GM23338 (cell line): ENCODE measurements around the gene HOATZ. TPM values are rescaled to one million over a fixed set of nuclear protein-coding genes. Genes with fewer than 3 reads are reported as not detected.

ENCODE experiments used
- ATAC-seq: fragments of 200-7000 bp; cut with Tn5 transposase; 3 replicates; pipeline ENCODE4 v1.9.1; 2020
- DNase-seq: peaks from one replicate; pipeline ENCODE4 v3.0.0-alpha.2; 2015; ENCODE audit warnings: low spot score
- H2AFZ ChIP-seq: fragments of 200-600 bp; sonication (generic); 2 replicates; pipeline ENCODE4 v1.8.0; 2016; ENCODE audit warnings: antibody characterized with exemption, mild to moderate bottlenecking, moderate library complexity
- H3F3A ChIP-seq: fragments of 200-600 bp; sonication (generic); replicated peaks from 2 replicates; pipeline ENCODE4 v1.8.0; 2017; ENCODE audit warnings: antibody characterized with exemption, mixed run types, low read depth
- H3K27ac ChIP-seq: fragments of 200-600 bp; sonication (generic); 2 replicates; pipeline ENCODE4 v1.6.1; 2016; ENCODE audit warnings: low read depth
- H3K27me3 ChIP-seq: fragments of 200-600 bp; sonication (generic); 2 replicates; pipeline ENCODE4 v1.8.0; 2016; ENCODE audit warnings: mild to moderate bottlenecking, mixed run types, moderate library complexity; ENCODE audit not compliant: insufficient read depth
- H3K36me3 ChIP-seq: fragments of 200-600 bp; sonication (generic); 2 replicates; pipeline ENCODE4 v1.8.0; 2016; ENCODE audit warnings: mild to moderate bottlenecking; ENCODE audit not compliant: insufficient read depth
- H3K4me1 ChIP-seq: fragments of 200-600 bp; sonication (generic); 2 replicates; pipeline ENCODE4 v1.8.0; 2016; ENCODE audit warnings: mild to moderate bottlenecking, moderate library complexity; ENCODE audit not compliant: insufficient read depth
- H3K4me2 ChIP-seq: fragments of 200-600 bp; sonication (generic); 2 replicates; pipeline ENCODE4 v1.7.1; 2017; ENCODE audit warnings: mixed run types
- H3K4me3 ChIP-seq: fragments of 200-600 bp; sonication (generic); 2 replicates; pipeline ENCODE4 v1.6.1; 2016; ENCODE audit warnings: mixed run types
- H3K79me2 ChIP-seq: fragments of 200-600 bp; sonication (generic); replicated peaks from 2 replicates; pipeline ENCODE4 v1.8.0; 2017; ENCODE audit warnings: mild to moderate bottlenecking; ENCODE audit not compliant: insufficient read depth
- H3K9me2 ChIP-seq: fragments of 200-600 bp; sonication (generic); 2 replicates; pipeline ENCODE4 v1.8.0; 2017; ENCODE audit not compliant: insufficient read depth
- H4K20me1 ChIP-seq: fragments of 200-600 bp; sonication (generic); replicated peaks from 2 replicates; pipeline ENCODE4 v1.8.0; 2017; ENCODE audit warnings: mild to moderate bottlenecking; ENCODE audit not compliant: insufficient read depth
- H3K27ac Mint-ChIP-seq: 2 replicates; pipeline ENCODE4 v1.8.0; 2020; ENCODE audit warnings: inconsistent platforms, mild to moderate bottlenecking, moderate library complexity, mixed read lengths
- H3K27me3 Mint-ChIP-seq: 3 replicates; pipeline ENCODE4 v1.8.0; 2022; ENCODE audit warnings: low read depth, mild to moderate bottlenecking, moderate library complexity, mixed read lengths, inconsistent platforms; ENCODE audit not compliant: insufficient read depth, poor library complexity
- H3K36me3 Mint-ChIP-seq: 3 replicates; pipeline ENCODE4 v1.8.0; 2021; ENCODE audit warnings: low read depth, mild to moderate bottlenecking, inconsistent platforms, moderate library complexity, mixed read lengths
- H3K4me1 Mint-ChIP-seq: 3 replicates; pipeline ENCODE4 v1.8.0; 2020; ENCODE audit warnings: mild to moderate bottlenecking, inconsistent platforms, mixed read lengths
- H3K4me3 Mint-ChIP-seq: 3 replicates; pipeline ENCODE4 v1.8.0; 2021; ENCODE audit warnings: moderate library complexity, mild to moderate bottlenecking, inconsistent platforms, mixed read lengths
- H3K9me3 Mint-ChIP-seq: 3 replicates; pipeline ENCODE4 v1.8.0; 2020; ENCODE audit warnings: moderate library complexity, mild to moderate bottlenecking, inconsistent platforms, mixed read lengths
- CREB1 ChIP-seq: fragments of 250-450 bp; sonication (Bioruptor Pico); IDR thresholded peaks from 2 replicates; pipeline ENCODE4 v1.5.0; 2020; ENCODE audit warnings: low read depth, mild to moderate bottlenecking, moderate library complexity
- EZH2 ChIP-seq: fragments of 200-600 bp; sonication (generic); IDR thresholded peaks from one replicate; pipeline ENCODE4 v1.8.0; 2017; ENCODE audit warnings: antibody characterized with exemption, mild to moderate bottlenecking, low read depth; ENCODE audit not compliant: unreplicated experiment
- JUNB ChIP-seq: IDR thresholded peaks from one replicate; pipeline ENCODE4 v1.6.1; 2016; ENCODE audit warnings: antibody characterized with exemption; ENCODE audit not compliant: unreplicated experiment
- NANOG ChIP-seq: IDR thresholded peaks from 2 replicates; pipeline ENCODE4 v1.6.1; 2016; ENCODE audit warnings: antibody characterized with exemption, borderline replicate concordance
- POLR2AphosphoS5 ChIP-seq: IDR thresholded peaks from 2 replicates; pipeline ENCODE4 v1.6.1; 2016; ENCODE audit warnings: antibody characterized with exemption, low read depth
- STAT1 ChIP-seq: IDR thresholded peaks from one replicate; pipeline ENCODE4 v1.6.1; 2016; ENCODE audit warnings: antibody characterized with exemption; ENCODE audit not compliant: unreplicated experiment
- ZNF114 ChIP-seq: fragments of 250-450 bp; sonication (Bioruptor Pico); IDR thresholded peaks from 2 replicates; pipeline ENCODE4 v1.5.0; 2020; ENCODE audit warnings: mild to moderate bottlenecking, moderate library complexity
- ZNF331 ChIP-seq: fragments of 250-450 bp; sonication (Bioruptor Pico); IDR thresholded peaks from 2 replicates; pipeline ENCODE4 v1.5.0; 2020; ENCODE audit warnings: low read depth, mild to moderate bottlenecking, moderate library complexity
- polyA plus RNA-seq: library from polyadenylated mRNA; unstranded; fragments of >200 nt; fragmentation: Nextera tagmentation; extraction: Ambion mirVana; gene quantifications from 2 replicates; pipeline ENCODE4 v1.2.1, GENCODE V29; 2016
- total RNA-seq: library from RNA; depleted of rRNA; stranded (reverse); fragments of >200 nt; shearing (Covaris generic); gene quantifications from 2 replicates; pipeline ENCODE4 v1.2.3, GENCODE V29; 2014
- TF ChIP-seq, protein P1 (sequence below), 2 experiments: fragments of 200-600 bp in 1 of 2; sonication (generic) in 1 of 2; conservative IDR thresholded peaks; 2 replicates each; pipeline versions ENCODE4 v1.5.1 to v1.6.1; 2016 to 2017; ENCODE audit warnings: antibody characterized with exemption in 2 of 2, low read depth in 2 of 2, mild to moderate bottlenecking in 2 of 2, moderate library complexity in 1 of 2
- TF ChIP-seq, protein P2 (sequence below): IDR thresholded peaks from one replicate; pipeline ENCODE4 v1.6.1; 2018; ENCODE audit warnings: antibody characterized with exemption; ENCODE audit not compliant: unreplicated experiment

Gene HOATZ
- total and polyA plus RNA-seq, 2 experiments from 2014 or later: not detected

DNA sequence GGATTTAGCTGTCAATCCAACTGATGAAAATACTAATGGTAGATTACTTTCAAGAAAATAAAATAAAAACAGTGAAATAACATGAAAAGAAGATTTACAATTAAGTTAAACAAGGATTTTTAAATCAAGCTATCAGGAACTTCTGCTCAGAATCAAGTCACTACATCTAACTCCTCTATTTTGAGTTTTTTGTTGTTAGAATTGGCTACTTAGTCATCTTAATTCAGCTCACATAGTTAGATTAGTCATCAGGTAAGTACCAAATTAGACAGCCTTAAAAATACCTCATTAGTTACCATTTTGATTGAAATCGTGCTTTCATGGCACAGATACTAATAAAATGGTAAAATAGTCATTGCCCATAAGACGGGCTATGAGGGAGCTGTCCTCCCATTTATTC is 38.2 kb upstream of the HOATZ start (continued):
- TF ChIP-seq, protein P1, sequence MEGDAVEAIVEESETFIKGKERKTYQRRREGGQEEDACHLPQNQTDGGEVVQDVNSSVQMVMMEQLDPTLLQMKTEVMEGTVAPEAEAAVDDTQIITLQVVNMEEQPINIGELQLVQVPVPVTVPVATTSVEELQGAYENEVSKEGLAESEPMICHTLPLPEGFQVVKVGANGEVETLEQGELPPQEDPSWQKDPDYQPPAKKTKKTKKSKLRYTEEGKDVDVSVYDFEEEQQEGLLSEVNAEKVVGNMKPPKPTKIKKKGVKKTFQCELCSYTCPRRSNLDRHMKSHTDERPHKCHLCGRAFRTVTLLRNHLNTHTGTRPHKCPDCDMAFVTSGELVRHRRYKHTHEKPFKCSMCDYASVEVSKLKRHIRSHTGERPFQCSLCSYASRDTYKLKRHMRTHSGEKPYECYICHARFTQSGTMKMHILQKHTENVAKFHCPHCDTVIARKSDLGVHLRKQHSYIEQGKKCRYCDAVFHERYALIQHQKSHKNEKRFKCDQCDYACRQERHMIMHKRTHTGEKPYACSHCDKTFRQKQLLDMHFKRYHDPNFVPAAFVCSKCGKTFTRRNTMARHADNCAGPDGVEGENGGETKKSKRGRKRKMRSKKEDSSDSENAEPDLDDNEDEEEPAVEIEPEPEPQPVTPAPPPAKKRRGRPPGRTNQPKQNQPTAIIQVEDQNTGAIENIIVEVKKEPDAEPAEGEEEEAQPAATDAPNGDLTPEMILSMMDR (conservative IDR thresholded peaks at IDR 0.05; ENCODE audit: low read depth in 2 of 2): no peak
- TF ChIP-seq POLR2AphosphoS5 (no peak), ZNF331 (CRISPR knock-in tag) (no peak), CREB1 (CRISPR knock-in tag) (no peak), EZH2 (no peak), ZNF114 (no peak), NANOG (no peak)
- TF ChIP-seq, protein P2, sequence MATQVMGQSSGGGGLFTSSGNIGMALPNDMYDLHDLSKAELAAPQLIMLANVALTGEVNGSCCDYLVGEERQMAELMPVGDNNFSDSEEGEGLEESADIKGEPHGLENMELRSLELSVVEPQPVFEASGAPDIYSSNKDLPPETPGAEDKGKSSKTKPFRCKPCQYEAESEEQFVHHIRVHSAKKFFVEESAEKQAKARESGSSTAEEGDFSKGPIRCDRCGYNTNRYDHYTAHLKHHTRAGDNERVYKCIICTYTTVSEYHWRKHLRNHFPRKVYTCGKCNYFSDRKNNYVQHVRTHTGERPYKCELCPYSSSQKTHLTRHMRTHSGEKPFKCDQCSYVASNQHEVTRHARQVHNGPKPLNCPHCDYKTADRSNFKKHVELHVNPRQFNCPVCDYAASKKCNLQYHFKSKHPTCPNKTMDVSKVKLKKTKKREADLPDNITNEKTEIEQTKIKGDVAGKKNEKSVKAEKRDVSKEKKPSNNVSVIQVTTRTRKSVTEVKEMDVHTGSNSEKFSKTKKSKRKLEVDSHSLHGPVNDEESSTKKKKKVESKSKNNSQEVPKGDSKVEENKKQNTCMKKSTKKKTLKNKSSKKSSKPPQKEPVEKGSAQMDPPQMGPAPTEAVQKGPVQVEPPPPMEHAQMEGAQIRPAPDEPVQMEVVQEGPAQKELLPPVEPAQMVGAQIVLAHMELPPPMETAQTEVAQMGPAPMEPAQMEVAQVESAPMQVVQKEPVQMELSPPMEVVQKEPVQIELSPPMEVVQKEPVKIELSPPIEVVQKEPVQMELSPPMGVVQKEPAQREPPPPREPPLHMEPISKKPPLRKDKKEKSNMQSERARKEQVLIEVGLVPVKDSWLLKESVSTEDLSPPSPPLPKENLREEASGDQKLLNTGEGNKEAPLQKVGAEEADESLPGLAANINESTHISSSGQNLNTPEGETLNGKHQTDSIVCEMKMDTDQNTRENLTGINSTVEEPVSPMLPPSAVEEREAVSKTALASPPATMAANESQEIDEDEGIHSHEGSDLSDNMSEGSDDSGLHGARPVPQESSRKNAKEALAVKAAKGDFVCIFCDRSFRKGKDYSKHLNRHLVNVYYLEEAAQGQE: no peak

DNA sequence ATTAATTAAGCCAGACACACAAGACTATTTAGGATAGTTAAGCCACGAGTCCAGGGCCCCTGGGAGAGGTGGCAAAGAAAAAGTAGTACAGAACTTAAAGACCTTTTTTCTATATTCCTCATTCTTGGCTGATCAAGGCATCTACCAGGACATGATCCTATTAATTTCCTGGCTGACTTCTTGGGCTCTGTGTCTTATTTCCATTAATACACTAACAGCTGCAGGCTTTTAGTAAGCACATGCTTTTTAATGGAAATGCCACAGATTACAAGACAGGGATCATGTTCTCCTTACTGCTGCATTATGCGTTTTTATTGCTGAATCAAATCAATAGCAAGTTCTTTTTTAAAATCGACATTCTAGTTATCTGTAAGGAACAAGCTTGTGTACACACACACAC is 37.6 kb upstream of the HOATZ start:
- Mint-ChIP-seq H3K27ac (no peak overlapping the region), H3K4me3 (no peak overlapping the region), H3K27me3 (peaks cover 4% of the 10 kb centered on the region), H3K4me1 (no peaks in the 10 kb centered on the region), H3K36me3 (no peaks in the 10 kb centered on the region; the same call in 2 of the 3 replicates), H3K9me3 (no peaks in the 10 kb centered on the region)
- Histone ChIP-seq H3F3A (no peaks in the 10 kb centered on the region), H3K27me3 (no peaks in the 10 kb centered on the region), H3K79me2 (no peaks in the 10 kb centered on the region), H3K27ac (no peak overlapping the region), H3K4me1 (no peaks in the 10 kb centered on the region), H4K20me1 (no peaks in the 10 kb centered on the region), H3K4me3 (no peak overlapping the region), H2AFZ (no peak overlapping the region), H3K36me3 (no peaks in the 10 kb centered on the region), H3K4me2 (no peak overlapping the region), H3K9me2 (0 out of 2 replicates have a peak, but pooled peaks cover 5% of the 10 kb centered on the region)
- no peak for ATAC-seq
- no peak for DNase-seq
- TF ChIP-seq STAT1 (no peak), ZNF114 (no peak), JUNB (no peak), ZNF331 (CRISPR knock-in tag) (no peak)
